Upper lobe of left lung (tissue), 6 donors: ENCODE measurements around the gene ATP4B. TPM values are rescaled to one million over a fixed set of nuclear protein-coding genes. Genes with fewer than 3 reads are reported as not detected.

Experiments
- ATAC-seq, 2 donors: fragments of 200-7000 bp; cut with Tn5 transposase; one replicate each; pipeline ENCODE4 v1.9.1; 2022; ENCODE audit warnings: mild to moderate bottlenecking in 2 of 2, moderate library complexity in 2 of 2; ENCODE audit not compliant: low FRiP score in 2 of 2
- DNase-seq, 2 donors: peaks; one replicate each; pipeline ENCODE4 v3.0.0-alpha.2; 2019 to 2020
- H3K27ac ChIP-seq, 4 donors: fragments of 200-600 bp; sonication (generic); one replicate each; pipeline ENCODE4 v1.5.1; 2016 to 2019
- H3K27me3 ChIP-seq, 4 donors: fragments of 200-600 bp; sonication (generic); one replicate each; pipeline ENCODE4 v1.5.1; 2017 to 2019
- H3K36me3 ChIP-seq, 4 donors: fragments of 200-600 bp; sonication (generic); one replicate each; pipeline ENCODE4 v1.5.1; 2016 to 2019
- H3K4me1 ChIP-seq, 4 donors: fragments of 200-600 bp; sonication (generic); one replicate each; pipeline ENCODE4 v1.5.1; 2018 to 2019
- H3K4me3 ChIP-seq, 4 donors: fragments of 200-600 bp; sonication (generic); one replicate each; pipeline ENCODE4 v1.5.1; 2017 to 2019; ENCODE audit warnings: mild to moderate bottlenecking in 2 of 4, moderate library complexity in 1 of 4
- H3K9me3 ChIP-seq, 4 donors: fragments of 200-600 bp; sonication (generic); one replicate each; pipeline ENCODE4 v1.5.1; 2018 to 2019
- CTCF ChIP-seq, 6 experiments: fragments of 450-650 bp in 4 of 6; fragments of 200-600 bp in 2 of 6; sonication (generic) in 2 of 6; IDR thresholded peaks; one replicate each; pipeline ENCODE4 v1.5.1; 2016 to 2019; ENCODE audit warnings: antibody characterized with exemption in 6 of 6
- EP300 ChIP-seq, 4 donors: sonication (generic); formaldehyde crosslinking; IDR thresholded peaks; one replicate each; pipeline ENCODE4 v1.5.1; 2017; ENCODE audit warnings: antibody characterized with exemption in 4 of 4, control low read depth in 2 of 4
- POLR2A ChIP-seq, 4 donors: fragments of 450-650 bp; IDR thresholded peaks; one replicate each; pipeline ENCODE4 v1.5.1; 2016 to 2017; ENCODE audit warnings: antibody characterized with exemption in 4 of 4, mild to moderate bottlenecking in 2 of 4
- POLR2AphosphoS5 ChIP-seq, 2 donors: sonication (generic); formaldehyde crosslinking; IDR thresholded peaks; one replicate each; pipeline ENCODE4 v1.5.1; 2017; ENCODE audit warnings: antibody characterized with exemption in 2 of 2
- WGBS, 2 donors: methylation state at CpG; one replicate each; pipeline ENCODE4 v1.1.5; 2017 to 2018; 5-methylcytosine and 5-hydroxymethylcytosine counted together
- total RNA-seq, 6 donors: library from RNA; depleted of rRNA in 4 of 6; stranded (reverse); fragments of >200 nt in 4 of 6; gene quantifications; one replicate each; pipeline versions ENCODE4 v1.1.0 to v1.2.1, GENCODE V29; 2016 to 2021
- donor health status: DM: no; HTN: no; CAD: no; lungs with moderate emphysema.
- donor health status: DM: no; HTN: yes; CAD: no; lungs with severe emphysema.

ATP4B gene
- total RNA-seq, 6 donors from 2014 or later, result not detected

DNA sequence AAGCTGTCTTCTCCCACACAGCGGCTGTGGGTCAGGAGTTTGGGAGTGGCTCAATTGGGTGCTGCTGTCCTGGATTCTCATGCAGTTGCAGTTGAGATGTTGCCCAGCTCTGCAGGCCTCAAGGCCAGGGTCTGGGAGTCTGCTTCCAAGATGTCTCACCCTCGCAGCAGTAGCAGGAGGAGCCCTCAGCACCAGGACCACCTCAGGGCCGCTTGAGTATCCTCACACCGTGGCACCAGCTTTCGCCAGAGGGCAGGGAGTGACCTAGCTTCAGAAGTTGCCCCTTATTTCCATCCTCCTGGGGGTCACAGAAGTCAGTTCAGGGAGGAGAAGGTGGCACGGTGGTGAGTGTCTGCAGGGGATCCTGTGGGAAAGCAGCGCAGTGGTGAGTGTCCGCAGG is 52.5 kb downstream of the ATP4B start:
- Histone ChIP-seq H3K36me3 (peaks cover 0 to 12% (median 4%) of the 10 kb centered on the region in 4 donors), H3K4me1 (peaks cover 0 to 13% (median 2%) of the 10 kb centered on the region in 4 donors), H3K9me3 (no peaks in the 10 kb centered on the region), H3K27ac (no peak overlapping the region), H3K27me3 (no peaks in the 10 kb centered on the region), H3K4me3 (no peak overlapping the region)
- ATAC-seq (no peak), DNase-seq (no peak)
- TF ChIP-seq POLR2AphosphoS5 (IDR thresholded peaks at IDR 0.05), result no peak
- no peak for TF ChIP-seq POLR2A (IDR thresholded peaks at IDR 0.05)
- no peak for TF ChIP-seq EP300 (IDR thresholded peaks at IDR 0.05)
- TF ChIP-seq CTCF (IDR thresholded peaks at IDR 0.05), result no peak
- 98 to 99% methylated on average over 5 to 6 of the region's 8 CpGs for WGBS, 2 donors

DNA sequence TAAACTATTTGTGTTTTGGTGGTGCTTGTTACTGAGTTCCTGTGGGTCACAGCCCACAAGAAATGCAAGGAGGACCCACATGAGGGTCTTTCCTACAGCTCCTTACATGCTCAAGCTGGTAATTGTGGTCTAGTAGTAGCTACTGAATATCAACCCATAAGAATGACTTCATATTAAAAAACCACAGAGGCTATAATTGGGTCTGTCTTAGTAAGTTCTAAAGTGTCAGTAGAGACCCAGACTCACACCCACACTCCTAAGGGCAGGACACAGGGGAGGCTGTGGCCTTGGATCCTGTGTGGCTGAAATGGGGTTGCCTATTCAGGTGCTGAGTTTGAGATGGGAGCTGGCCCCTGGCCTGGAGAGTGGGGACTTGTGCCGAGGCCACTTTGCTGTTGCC is 53.8 kb downstream of the ATP4B start:
- 80% methylated on average over 1 of the region's 1 CpG for WGBS, 2 donors
- TF ChIP-seq POLR2AphosphoS5 (IDR thresholded peaks at IDR 0.05) (no peak), POLR2A (IDR thresholded peaks at IDR 0.05) (no peak), EP300 (IDR thresholded peaks at IDR 0.05) (no peak), CTCF (IDR thresholded peaks at IDR 0.05) (no peak)
- ATAC-seq, result no peak

GRCh38 chr13:113603116-113603710 is 54.8 kb downstream of the ATP4B start:
- WGBS, 2 donors, result 75 to 89% methylated on average over 8 to 13 of the region's 13 CpGs
- DNase-seq (peak in 1 of 2 donors; percentile 45), ATAC-seq (no peak)
- Histone ChIP-seq H3K27me3 (no peaks in the 10 kb centered on the region), H3K4me3 (no peak overlapping the region), H3K9me3 (no peaks in the 10 kb centered on the region), H3K36me3 (peaks cover 0 to 24% (median 7%) of the 10 kb centered on the region in 4 donors), H3K4me1 (peaks cover 0 to 13% (median 2%) of the 10 kb centered on the region in 4 donors), H3K27ac (no peak overlapping the region)
- TF ChIP-seq EP300 (IDR thresholded peaks at IDR 0.05), result no peak
- TF ChIP-seq CTCF (IDR thresholded peaks at IDR 0.05), result no peak
- no peak for TF ChIP-seq POLR2AphosphoS5 (IDR thresholded peaks at IDR 0.05)

More for the DNA sequence above, 53.8 kb downstream of the ATP4B start:
- Histone ChIP-seq H3K27me3 (no peaks in the 10 kb centered on the region), H3K4me1 (peaks cover 0 to 13% (median 2%) of the 10 kb centered on the region in 4 donors), H3K36me3 (peaks cover 0 to 23% (median 6%) of the 10 kb centered on the region in 4 donors), H3K9me3 (no peaks in the 10 kb centered on the region), H3K27ac (no peak overlapping the region), H3K4me3 (no peak overlapping the region)
- DNase-seq, result no peak

- 87 to 88% methylated on average over 15 of the region's 15 CpGs for WGBS, 2 donors
- H3K36me3 ChIP-seq, result peaks cover 0 to 32% (median 11%) of the 10 kb centered on the region in 4 donors
- TF ChIP-seq CTCF (IDR thresholded peaks at IDR 0.05), result no peak
- no peak for TF ChIP-seq POLR2A (IDR thresholded peaks at IDR 0.05)
- TF ChIP-seq POLR2AphosphoS5 (IDR thresholded peaks at IDR 0.05), result no peak
- no peak for TF ChIP-seq EP300 (IDR thresholded peaks at IDR 0.05)
- ATAC-seq, result no peak
- H3K27ac ChIP-seq, result no peak overlapping the region
- no peaks in the 10 kb centered on the region for H3K27me3 ChIP-seq
- no peak overlapping the region for H3K4me3 ChIP-seq
- peak in 1 of 2 donors; percentile 36 for DNase-seq
- H3K9me3 ChIP-seq, result no peaks in the 10 kb centered on the region
- peaks cover 0 to 13% (median 2%) of the 10 kb centered on the region in 4 donors for H3K4me1 ChIP-seq
These were observed 55.6 kb downstream of the ATP4B start for GRCh38 chr13:113602291-113602988.
